ENCODE results near the gene TMPRSS3.

GRCh38 chr21:42332557-42333317, 63.1 kb downstream of the TMPRSS3 start:
- TF ChIP-seq REST (IDR thresholded peaks at IDR 0.05): no peak
- TF ChIP-seq HMGXB4 (CRISPR knock-in tag; IDR thresholded peaks at IDR 0.05; ENCODE audit: borderline replicate concordance): no peak
- no peak for TF ChIP-seq NFE2L2 (conservative IDR thresholded peaks at IDR 0.05; ENCODE audit: low read length)
- TF ChIP-seq MYC (IDR thresholded peaks at IDR 0.05; ENCODE audit: borderline replicate concordance, low read length): no peak
- no peak for TF ChIP-seq POLR2A (IDR thresholded peaks at IDR 0.05; ENCODE audit: low read length)
- TF ChIP-seq MAX (IDR thresholded peaks at IDR 0.05): no peak
- TF ChIP-seq CTCF (IDR thresholded peaks at IDR 0.05): no peak
- no peak for TF ChIP-seq HDAC2 (IDR thresholded peaks at IDR 0.05)
- no peak for TF ChIP-seq CBX8 (IDR thresholded peaks at IDR 0.05)
